SH-SY5Y (cell line): Measurements from ENCODE around the gene TNIK.

Experiments used
- GATA2 ChIP-seq: IDR thresholded peaks from 2 replicates; pipeline ENCODE4 v1.6.1; 2011; ENCODE audit warnings: mild to moderate bottlenecking, low read depth, low read length
- GATA3 ChIP-seq: IDR thresholded peaks from 2 replicates; pipeline ENCODE4 v1.6.1; 2011; ENCODE audit warnings: low read depth, mild to moderate bottlenecking, low read length, moderate library complexity

TNIK gene

GRCh38 chr3:171377859-171378258, 82.3 kb downstream of the TNIK start:
- TF ChIP-seq GATA2 (no peak), GATA3 (no peak)

DNA sequence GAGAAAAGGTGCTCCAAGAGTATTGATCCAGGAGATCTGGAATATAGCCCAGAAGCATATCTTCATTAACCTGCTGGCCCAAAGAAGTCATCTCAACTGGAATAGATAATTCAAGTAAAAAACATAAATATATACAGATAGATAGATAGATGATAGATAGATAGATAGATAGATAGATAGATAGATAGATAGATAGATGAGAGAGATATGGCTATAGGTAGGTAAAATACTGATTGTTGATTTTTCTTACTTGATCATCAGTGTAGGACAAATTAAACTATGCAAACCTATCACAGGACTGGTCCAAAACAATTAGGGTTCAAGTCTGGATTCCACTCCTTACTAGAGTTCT, 83.6 kb downstream of the TNIK start:
- no peak for TF ChIP-seq GATA2

- no peak for TF ChIP-seq GATA2
- no peak for TF ChIP-seq GATA3
Observed at GRCh38 chr3:171375666-171376595, 84.3 kb downstream of the TNIK start.

- TF ChIP-seq GATA2 (no peak), GATA3 (no peak)
Observed at GRCh38 chr3:171374661-171375285, 85.4 kb downstream of the TNIK start.

GRCh38 chr3:171374260-171374659, 85.9 kb downstream of the TNIK start:
- TF ChIP-seq GATA2 (no peak), GATA3 (no peak)

DNA sequence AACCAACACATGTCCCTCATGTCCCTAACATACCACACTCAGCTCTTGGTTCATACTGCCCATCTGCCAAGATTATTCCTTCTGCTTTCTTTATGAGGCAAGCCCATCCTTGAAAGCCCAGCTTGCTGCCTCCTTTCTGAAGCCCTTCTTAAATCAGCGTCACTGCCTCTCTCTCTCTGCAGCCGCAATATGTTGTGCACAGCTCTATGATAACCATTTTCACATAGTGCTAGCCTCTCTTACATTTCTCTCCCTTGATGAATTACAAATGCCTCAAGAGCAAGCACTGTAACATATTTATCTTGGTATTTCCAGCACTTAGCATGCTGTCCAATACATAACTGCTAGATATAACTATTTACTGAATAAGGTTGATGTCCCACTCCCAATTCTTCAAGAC, 86.5 kb downstream of the TNIK start:
- TF ChIP-seq GATA2, result no peak
- TF ChIP-seq GATA3, result no peak

DNA sequence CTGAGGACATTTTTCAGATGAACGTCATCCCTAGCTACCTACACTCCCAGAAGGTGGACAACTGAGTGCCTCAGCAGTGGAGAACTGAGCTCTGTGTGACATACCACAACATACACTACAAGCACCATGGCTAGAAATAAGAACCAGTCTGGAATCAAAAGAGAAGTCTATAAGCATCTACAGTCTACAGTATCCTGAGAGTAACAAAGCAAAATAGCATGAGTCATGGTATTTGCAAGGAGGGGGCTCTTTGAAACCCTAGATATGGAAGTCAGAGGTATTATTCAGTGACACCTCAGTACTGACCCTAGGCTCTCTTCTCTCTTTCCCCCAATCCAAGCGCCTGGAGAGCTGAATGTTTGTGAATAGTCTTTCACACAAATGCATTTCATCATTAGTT, 87.5 kb downstream of the TNIK start:
- TF ChIP-seq GATA2 (no peak), GATA3 (no peak)

DNA sequence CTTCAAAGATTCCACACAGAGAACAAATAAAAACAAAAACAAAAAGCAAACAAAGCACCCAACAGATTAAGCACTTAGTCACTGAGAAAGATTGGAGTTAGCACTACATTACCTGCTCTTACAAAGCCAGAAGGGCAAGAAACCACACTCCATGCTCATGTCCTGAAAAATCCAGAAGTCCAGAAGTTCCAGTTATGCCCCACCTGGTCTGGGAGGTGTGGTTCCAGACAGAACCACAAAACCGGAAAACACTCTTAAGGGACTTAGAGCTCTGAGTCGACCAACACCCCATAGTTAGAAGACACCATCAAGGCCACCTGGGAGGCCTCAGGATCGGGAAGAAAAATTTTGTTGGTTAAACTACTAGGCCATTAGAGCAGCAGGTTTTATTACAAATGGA, 88.9 kb downstream of the TNIK start:
- TF ChIP-seq GATA3 (no peak), GATA2 (no peak)

DNA sequence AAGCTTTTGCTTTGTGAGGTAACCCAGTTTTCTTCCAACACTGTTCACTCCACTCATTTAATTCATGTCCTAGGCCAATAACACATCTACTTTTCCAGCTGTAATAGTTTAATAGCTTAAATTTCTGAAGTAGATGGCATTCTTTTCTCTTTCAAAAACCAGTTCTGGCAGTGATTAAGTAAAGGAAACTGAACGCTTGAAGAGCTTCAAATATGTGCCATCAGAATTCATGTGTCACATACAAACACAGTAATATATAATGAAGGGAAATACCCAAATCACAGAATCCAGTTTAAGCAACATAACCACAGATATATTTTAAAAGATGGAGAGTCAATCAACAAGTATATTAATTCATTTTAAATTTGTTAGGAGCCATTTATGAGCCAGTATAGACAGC, 91.0 kb downstream of the TNIK start:
- no peak for TF ChIP-seq GATA2
- no peak for TF ChIP-seq GATA3

DNA sequence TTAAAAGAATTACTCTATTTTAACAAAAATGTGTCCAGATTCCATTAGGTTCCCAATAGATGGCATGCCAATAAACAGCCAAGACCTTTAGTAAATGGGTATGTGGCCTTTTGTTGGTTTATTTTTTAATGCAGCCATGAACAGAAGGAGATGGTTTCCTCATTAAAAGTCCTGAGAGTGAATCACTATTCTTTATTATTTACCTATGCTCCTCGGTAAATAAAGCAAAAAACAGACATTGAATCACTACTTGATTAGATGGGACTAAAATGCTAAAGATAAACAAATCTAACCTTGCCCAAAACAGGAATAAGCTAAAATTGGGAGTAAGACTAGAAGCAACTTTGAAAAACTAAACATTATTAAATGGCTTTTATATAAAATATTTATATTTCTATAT, 94.2 kb downstream of the TNIK start:
- no peak for TF ChIP-seq GATA2
- no peak for TF ChIP-seq GATA3

DNA sequence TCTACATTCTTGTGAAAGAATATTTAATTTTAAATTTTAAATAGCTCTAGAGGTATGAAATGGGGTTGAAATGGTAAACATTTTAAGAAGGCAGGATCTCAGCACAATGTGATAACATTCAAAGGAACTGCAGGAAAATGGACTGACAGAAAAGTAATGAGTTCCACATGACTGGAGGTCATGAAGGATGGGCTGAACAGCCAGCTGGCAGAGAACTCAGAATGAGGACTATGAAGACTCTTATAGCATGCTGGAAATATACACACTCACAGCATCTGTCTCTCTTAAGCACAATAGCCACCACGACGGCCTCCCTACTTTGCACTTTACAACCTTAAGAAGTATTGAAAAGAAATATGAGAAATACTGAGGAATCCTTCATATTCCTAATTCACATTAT, 94.7 kb downstream of the TNIK start:
- TF ChIP-seq GATA2 (no peak), GATA3 (no peak)

DNA sequence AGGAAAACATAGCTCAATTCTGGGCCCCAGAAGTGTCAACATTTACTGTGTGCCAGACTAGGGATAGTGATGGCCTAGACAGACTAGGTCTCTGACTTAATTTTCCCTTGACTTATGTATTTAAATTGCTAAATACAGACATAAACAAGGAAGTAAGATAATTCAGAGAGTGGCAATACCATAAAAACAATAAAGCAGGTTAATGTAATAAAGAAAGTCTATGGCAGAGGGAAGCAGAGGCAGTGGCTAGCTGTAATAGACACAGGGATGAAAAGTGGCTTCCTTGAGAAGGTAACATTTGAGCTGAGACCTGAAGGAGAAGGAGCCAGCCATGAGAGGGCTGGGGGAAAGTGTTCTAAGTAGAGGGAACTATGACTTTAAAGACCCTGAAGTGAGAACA, 95.7 kb downstream of the TNIK start:
- no peak for TF ChIP-seq GATA2
- TF ChIP-seq GATA3, result no peak

DNA sequence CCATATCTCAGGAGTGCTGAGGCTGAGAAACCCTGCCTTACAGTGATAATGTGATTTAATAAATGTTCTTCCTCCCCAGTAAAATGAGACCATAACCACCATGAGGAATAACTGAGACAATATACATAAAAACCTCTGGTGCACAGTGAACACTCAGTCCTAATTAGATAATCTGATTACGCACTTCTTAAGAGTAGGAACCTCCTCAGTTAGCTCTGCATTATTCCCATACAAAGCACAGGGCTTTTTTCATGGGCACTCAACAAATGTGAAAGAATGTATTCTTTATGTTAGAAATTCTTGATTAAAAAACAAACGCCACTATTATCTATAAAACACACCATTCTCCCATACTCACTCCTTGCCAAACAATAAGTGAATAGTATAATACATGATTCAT, 97.0 kb downstream of the TNIK start:
- TF ChIP-seq GATA3, result no peak
- no peak for TF ChIP-seq GATA2

GRCh38 chr3:171362575-171362974, 97.6 kb downstream of the TNIK start:
- no peak for TF ChIP-seq GATA3
- no peak for TF ChIP-seq GATA2

GRCh38 chr3:171358881-171359198, 101.4 kb downstream of the TNIK start:
- TF ChIP-seq GATA3, result no peak
- TF ChIP-seq GATA2, result no peak

GRCh38 chr3:171358181-171358880, 101.9 kb downstream of the TNIK start:
- TF ChIP-seq GATA2 (no peak), GATA3 (no peak)
